DOHH2 (cell line): Measurements from ENCODE around the gene ZBBX.

Experiments used
- CTCF ChIP-seq: fragments of 200-600 bp; sonication (generic); IDR thresholded peaks from one replicate; pipeline ENCODE4 v1.5.1; 2014; ENCODE audit warnings: antibody characterized with exemption, mild to moderate bottlenecking, low read depth, low read length; ENCODE audit not compliant: poor library complexity, severe bottlenecking
- EZH2phosphoT487 ChIP-seq: fragments of 200-600 bp; sonication (generic); IDR thresholded peaks from 2 replicates; pipeline ENCODE4 v1.6.1; 2017; ENCODE audit warnings: borderline replicate concordance, mild to moderate bottlenecking, antibody characterized with exemption, low read length, moderate library complexity, mixed read lengths

GRCh38 chr3:167406876-167407492 is 26.9 kb upstream of the ZBBX start:
- TF ChIP-seq CTCF (peak; percentile 58), EZH2phosphoT487 (no peak)
